ENCODE data around the gene AKT1.

- TF ChIP-seq ELK1 (IDR thresholded peaks at IDR 0.05; ENCODE audit: borderline replicate concordance, low read depth, low read length) (no peak), CTCF (conservative IDR thresholded peaks at IDR 0.05; ENCODE audit: low read depth, low read length) (no peak), MXI1 (IDR thresholded peaks at IDR 0.05; ENCODE audit: borderline replicate concordance, low read depth, low read length) (no peak), RFX5 (IDR thresholded peaks at IDR 0.05; ENCODE audit: low read depth, low read length) (no peak), NFE2L2 (IDR thresholded peaks at IDR 0.05; ENCODE audit: low read depth, low read length) (no peak), RCOR1 (IDR thresholded peaks at IDR 0.05; ENCODE audit: insufficient replicate concordance, low read length) (no peak), RAD21 (IDR thresholded peaks at IDR 0.05; ENCODE audit: low read length) (no peak), USF2 (IDR thresholded peaks at IDR 0.05; ENCODE audit: low read depth, low read length) (no peak), CEBPB (IDR thresholded peaks at IDR 0.05; ENCODE audit: low read depth, low read length) (no peak), POLR2A (IDR thresholded peaks at IDR 0.05; ENCODE audit: low read depth, low read length) (no peak)
Observed at GRCh38 chr14:104752423-104752734, 43.2 kb downstream of the AKT1 start.
